HepG2 (cell line): ENCODE data around the gene IGDCC3. TPM values are rescaled to one million over a fixed set of nuclear protein-coding genes. Genes with fewer than 3 reads are reported as not detected.
A peak's percentile ranks its signal among the peaks of the same experiment; 100 is the strongest.

Experiments
- NCOA2 ChIP-seq: sonication (generic); formaldehyde crosslinking; IDR thresholded peaks from 2 replicates; pipeline ENCODE4 v1.8.0; 2022; ENCODE audit warnings: inconsistent platforms
- NFKBIZ ChIP-seq: IDR thresholded peaks from 2 replicates; pipeline ENCODE4 v1.6.1; 2018; ENCODE audit warnings: missing genetic modification reagents, missing compliant biosample characterization
- NRL ChIP-seq: sonication (generic); formaldehyde crosslinking; IDR thresholded peaks from 2 replicates; pipeline ENCODE4 v1.5.0; 2020; ENCODE audit warnings: missing genetic modification reagents, mild to moderate bottlenecking, moderate library complexity, borderline replicate concordance
- PCBP1 ChIP-seq: fragments of 200-400 bp; formaldehyde crosslinking; IDR thresholded peaks from 2 replicates; pipeline ENCODE4 v1.6.1; 2017; ENCODE audit warnings: mild to moderate bottlenecking, low read depth, low read length, borderline replicate concordance
- PPARG ChIP-seq: conservative IDR thresholded peaks from 2 replicates; pipeline ENCODE4 v1.6.1; 2016; ENCODE audit warnings: missing biosample characterization, missing genetic modification reagents
- SOX13 ChIP-seq, 3 experiments: fragments of 450-650 bp in 1 of 3; sonication (generic) in 1 of 3; formaldehyde crosslinking in 1 of 3; IDR thresholded peaks in 2 of 3; conservative IDR thresholded peaks in 1 of 3; 2 replicates each; pipeline versions ENCODE4 v1.5.0 to v1.6.1; 2016 to 2020; ENCODE audit warnings: antibody characterized with exemption in 1 of 3, mild to moderate bottlenecking in 1 of 3, missing compliant biosample characterization in 1 of 3, missing genetic modification reagents in 1 of 3, moderate library complexity in 1 of 3
- TARDBP ChIP-seq: sonication (generic); formaldehyde crosslinking; IDR thresholded peaks from 2 replicates; pipeline ENCODE4 v1.8.0; 2022; ENCODE audit warnings: mild to moderate bottlenecking, missing genetic modification reagents
- TBP ChIP-seq: sonication (generic); formaldehyde crosslinking; IDR thresholded peaks from 2 replicates; pipeline ENCODE4 v1.5.0; 2020; ENCODE audit warnings: missing genetic modification reagents
- U2AF1 ChIP-seq: fragments of 200-400 bp; formaldehyde crosslinking; optimal IDR thresholded peaks from 2 replicates; pipeline ENCODE3; 2017; ENCODE audit warnings: mild to moderate bottlenecking, low read depth, low read length
- ZNF335 ChIP-seq: sonication (generic); formaldehyde crosslinking; IDR thresholded peaks from 2 replicates; pipeline ENCODE4 v1.4.0; 2020; ENCODE audit warnings: missing genetic modification reagents
- ZNF407 ChIP-seq: sonication (generic); formaldehyde crosslinking; IDR thresholded peaks from one replicate; pipeline ENCODE4 v1.5.1; 2020; ENCODE audit warnings: mild to moderate bottlenecking, missing genetic modification reagents; ENCODE audit errors: not compliant biosample characterization
- ZNF616 ChIP-seq: sonication (generic); formaldehyde crosslinking; IDR thresholded peaks from 2 replicates; pipeline ENCODE4 v1.5.0; 2020; ENCODE audit warnings: low read depth, mild to moderate bottlenecking, missing genetic modification reagents
- ZNF670 ChIP-seq: sonication (generic); formaldehyde crosslinking; IDR thresholded peaks from 2 replicates; pipeline ENCODE4 v1.8.0; 2022; ENCODE audit warnings: mild to moderate bottlenecking, missing genetic modification reagents, borderline replicate concordance
- ZNF883 ChIP-seq: sonication (generic); formaldehyde crosslinking; IDR thresholded peaks from 2 replicates; pipeline ENCODE4 v1.5.1; 2020; ENCODE audit warnings: mild to moderate bottlenecking, missing genetic modification reagents; ENCODE audit errors: not compliant biosample characterization
- polyA plus RNA-seq, 8 experiments: library from polyadenylated mRNA; depleted of rRNA in 3 of 8; stranded (reverse) in 7 of 8; unstranded in 1 of 8; fragments of >200 nt; fragmentation: Illumina TruSeq in 4 of 8; extraction: Trizol in 4 of 8; gene quantifications; 2 replicates each; pipeline versions ENCODE4 v1.2.1 to v1.2.3, GENCODE V29; 2011 to 2016; ENCODE audit warnings: low read depth in 4 of 8, missing spikeins in 1 of 8, mixed read lengths in 1 of 8; ENCODE audit not compliant: insufficient read depth in 1 of 8
- total RNA-seq, 5 experiments: library from RNA; depleted of rRNA; stranded (reverse); fragments of >200 nt; fragmentation: Illumina TruSeq; extraction: Trizol; gene quantifications; 2 replicates each; pipeline ENCODE4 v1.2.3, GENCODE V29; 2016; ENCODE audit warnings: low read depth in 1 of 5
- TF ChIP-seq, protein P1 (sequence below): sonication (generic); formaldehyde crosslinking; IDR thresholded peaks from 2 replicates; pipeline ENCODE4 v1.5.0; 2020; ENCODE audit warnings: missing genetic modification reagents, mild to moderate bottlenecking, borderline replicate concordance
- TF ChIP-seq, protein P2 (sequence below): fragments of 450-650 bp; IDR thresholded peaks from 2 replicates; pipeline ENCODE4 v1.6.1; 2017; ENCODE audit warnings: mild to moderate bottlenecking

Gene IGDCC3
- total and polyA plus RNA-seq, 2 of the 13 experiments (the other 11 are each of a cell fraction or from before 2014, with no cell fraction given), result 30.1 to 51.8 TPM

DNA sequence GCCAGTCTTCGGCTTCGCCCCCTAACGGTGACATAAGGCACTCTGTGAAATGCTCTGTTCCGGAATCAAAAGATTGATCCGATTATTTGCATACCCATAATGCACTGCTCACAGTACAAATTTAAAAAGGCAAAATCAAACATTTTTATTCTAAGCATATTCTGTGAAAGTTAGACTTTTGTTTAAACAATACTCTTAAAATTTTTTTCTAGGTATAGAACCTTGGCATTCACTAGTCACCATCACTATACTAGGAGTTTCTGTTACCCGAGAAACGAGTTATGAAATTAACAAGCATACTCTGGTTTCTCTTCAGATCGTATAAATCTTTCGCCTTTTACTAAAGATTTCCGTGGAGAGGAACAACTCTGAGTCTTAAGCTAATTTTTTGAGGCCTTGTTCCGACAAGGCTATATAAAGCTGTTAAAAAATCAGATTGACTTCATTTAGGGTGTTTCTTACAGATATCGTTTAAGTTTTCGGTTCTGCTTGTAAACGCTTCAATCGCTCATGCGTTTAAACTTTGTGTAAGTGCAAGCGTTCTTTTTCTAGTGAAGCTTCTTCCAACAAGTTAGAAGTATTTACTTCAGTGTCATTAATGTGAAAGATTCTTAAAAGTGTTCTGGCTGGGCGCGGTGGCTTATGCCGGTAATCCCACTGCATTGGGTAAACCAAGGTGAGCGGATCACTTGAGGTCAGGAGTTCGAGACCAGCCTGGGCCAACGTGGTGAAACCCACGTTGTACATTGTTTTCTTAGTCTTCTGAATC, 73.2 kb downstream of the IGDCC3 start, which contains the start of gene RNU5B-1 (continued):
- TF ChIP-seq NRL (CRISPR knock-in tag), result no peak
- no peak for TF ChIP-seq PCBP1
- TF ChIP-seq, protein P1, sequence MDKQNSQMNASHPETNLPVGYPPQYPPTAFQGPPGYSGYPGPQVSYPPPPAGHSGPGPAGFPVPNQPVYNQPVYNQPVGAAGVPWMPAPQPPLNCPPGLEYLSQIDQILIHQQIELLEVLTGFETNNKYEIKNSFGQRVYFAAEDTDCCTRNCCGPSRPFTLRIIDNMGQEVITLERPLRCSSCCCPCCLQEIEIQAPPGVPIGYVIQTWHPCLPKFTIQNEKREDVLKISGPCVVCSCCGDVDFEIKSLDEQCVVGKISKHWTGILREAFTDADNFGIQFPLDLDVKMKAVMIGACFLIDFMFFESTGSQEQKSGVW (CRISPR knock-in tag), result no peak
- no peak for TF ChIP-seq U2AF1
- peak; percentile 68; the same call in 1 of the 2 replicates for TF ChIP-seq ZNF670 (CRISPR knock-in tag)
- TF ChIP-seq TARDBP (CRISPR knock-in tag), result 0 out of 2 replicates have a peak, but pooled peaks have one; percentile 58
- no peak for TF ChIP-seq ZNF883 (CRISPR knock-in tag)
- TF ChIP-seq ZNF407 (CRISPR knock-in tag), result no peak
- TF ChIP-seq PPARG, result peak; percentile 83
- TF ChIP-seq, protein P2, sequence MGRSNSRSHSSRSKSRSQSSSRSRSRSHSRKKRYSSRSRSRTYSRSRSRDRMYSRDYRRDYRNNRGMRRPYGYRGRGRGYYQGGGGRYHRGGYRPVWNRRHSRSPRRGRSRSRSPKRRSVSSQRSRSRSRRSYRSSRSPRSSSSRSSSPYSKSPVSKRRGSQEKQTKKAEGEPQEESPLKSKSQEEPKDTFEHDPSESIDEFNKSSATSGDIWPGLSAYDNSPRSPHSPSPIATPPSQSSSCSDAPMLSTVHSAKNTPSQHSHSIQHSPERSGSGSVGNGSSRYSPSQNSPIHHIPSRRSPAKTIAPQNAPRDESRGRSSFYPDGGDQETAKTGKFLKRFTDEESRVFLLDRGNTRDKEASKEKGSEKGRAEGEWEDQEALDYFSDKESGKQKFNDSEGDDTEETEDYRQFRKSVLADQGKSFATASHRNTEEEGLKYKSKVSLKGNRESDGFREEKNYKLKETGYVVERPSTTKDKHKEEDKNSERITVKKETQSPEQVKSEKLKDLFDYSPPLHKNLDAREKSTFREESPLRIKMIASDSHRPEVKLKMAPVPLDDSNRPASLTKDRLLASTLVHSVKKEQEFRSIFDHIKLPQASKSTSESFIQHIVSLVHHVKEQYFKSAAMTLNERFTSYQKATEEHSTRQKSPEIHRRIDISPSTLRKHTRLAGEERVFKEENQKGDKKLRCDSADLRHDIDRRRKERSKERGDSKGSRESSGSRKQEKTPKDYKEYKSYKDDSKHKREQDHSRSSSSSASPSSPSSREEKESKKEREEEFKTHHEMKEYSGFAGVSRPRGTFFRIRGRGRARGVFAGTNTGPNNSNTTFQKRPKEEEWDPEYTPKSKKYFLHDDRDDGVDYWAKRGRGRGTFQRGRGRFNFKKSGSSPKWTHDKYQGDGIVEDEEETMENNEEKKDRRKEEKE, result no peak
- peak; percentile 83 for TF ChIP-seq NCOA2 (CRISPR knock-in tag)
- TF ChIP-seq SOX13 (IDR thresholded peaks at IDR 0.05), result peak; percentile 68; the same call in 1 of the 2 replicates
- peak; percentile 48 to 99; a peak in 3 of 4 replicates for TF ChIP-seq SOX13 (CRISPR knock-in tag; conservative IDR thresholded peaks at IDR 0.05 in 1 of 2, IDR thresholded peaks at IDR 0.05 in 1 of 2)
- no peak for TF ChIP-seq ZNF616 (CRISPR knock-in tag)
- TF ChIP-seq NFKBIZ (CRISPR knock-in tag), result peak; percentile 54; the same call in 1 of the 2 replicates
- TF ChIP-seq ZNF335, result 0 out of 2 replicates have a peak, but pooled peaks have one; percentile 25
- no peak for TF ChIP-seq TBP
